Stomach smooth muscle (tissue), 2 donors: Measurements from ENCODE around the gene OR52I2.

Experiments
- H3K27ac ChIP-seq: one replicate; pipeline ENCODE4 v1.7.0; 2013; ENCODE audit warnings: mild to moderate bottlenecking, low read length, inconsistent platforms
- H3K27me3 ChIP-seq, 2 donors: one replicate each; pipeline ENCODE4 v1.7.0; 2013; ENCODE audit warnings: low read length in 2 of 2; ENCODE audit not compliant: insufficient read depth in 2 of 2, control insufficient read depth in 1 of 2
- H3K36me3 ChIP-seq, 2 donors: one replicate each; pipeline ENCODE4 v1.7.0; 2013; ENCODE audit warnings: low read length in 2 of 2; ENCODE audit not compliant: control insufficient read depth in 2 of 2, insufficient read depth in 2 of 2
- H3K4me1 ChIP-seq: one replicate; pipeline ENCODE4 v1.7.0; 2013; ENCODE audit warnings: low read length; ENCODE audit not compliant: control insufficient read depth, insufficient read depth
- H3K4me3 ChIP-seq, 2 donors: one replicate each; pipeline ENCODE4 v1.7.0; 2013; ENCODE audit warnings: low read length in 2 of 2
- H3K9ac ChIP-seq, 2 donors: one replicate each; pipeline ENCODE4 v1.7.0; 2013; ENCODE audit warnings: low read length in 2 of 2, mild to moderate bottlenecking in 1 of 2
- H3K9me3 ChIP-seq, 2 donors: one replicate each; pipeline ENCODE4 v1.7.0; 2013; ENCODE audit warnings: low read length in 2 of 2; ENCODE audit not compliant: control insufficient read depth in 2 of 2
- donor health status: healthy.
- donor health status: Pancreatic carcinoma.

OR52I2 gene

DNA sequence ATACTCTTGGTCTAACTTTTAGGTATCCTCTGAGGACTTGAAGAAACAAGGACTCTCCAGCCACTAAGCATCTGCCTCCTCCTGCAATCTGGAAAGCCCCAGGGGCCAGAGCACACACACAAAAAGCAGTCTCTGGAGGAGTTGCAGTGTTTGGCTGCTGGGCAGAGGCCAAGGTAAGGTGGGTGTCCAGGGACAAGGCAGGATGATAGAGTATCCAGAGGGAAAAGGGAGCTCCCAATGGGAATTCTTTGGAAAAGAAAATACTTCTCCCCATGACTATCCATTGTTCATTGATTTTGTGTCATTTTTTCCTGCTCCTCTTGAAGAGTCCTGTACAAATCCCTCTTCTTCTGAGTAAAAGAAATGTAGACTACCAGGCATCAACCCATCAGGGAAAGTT, at the start of gene OR52I2:
OR52I2 (plus strand) TSS at position 301 of the 400 bp plus-strand sequence.
- no peaks in the 10 kb centered on the region for H3K4me1 ChIP-seq
- H3K9me3 ChIP-seq = no peaks in the 10 kb centered on the region
- H3K27me3 ChIP-seq = no peaks in the 10 kb centered on the region
- no peak within 1 kb of the TSS for H3K4me3 ChIP-seq
- H3K9ac ChIP-seq = no peak within 1 kb of the TSS
- H3K36me3 ChIP-seq = no peaks in the 10 kb centered on the region
- H3K27ac ChIP-seq = no peak within 1 kb of the TSS

DNA sequence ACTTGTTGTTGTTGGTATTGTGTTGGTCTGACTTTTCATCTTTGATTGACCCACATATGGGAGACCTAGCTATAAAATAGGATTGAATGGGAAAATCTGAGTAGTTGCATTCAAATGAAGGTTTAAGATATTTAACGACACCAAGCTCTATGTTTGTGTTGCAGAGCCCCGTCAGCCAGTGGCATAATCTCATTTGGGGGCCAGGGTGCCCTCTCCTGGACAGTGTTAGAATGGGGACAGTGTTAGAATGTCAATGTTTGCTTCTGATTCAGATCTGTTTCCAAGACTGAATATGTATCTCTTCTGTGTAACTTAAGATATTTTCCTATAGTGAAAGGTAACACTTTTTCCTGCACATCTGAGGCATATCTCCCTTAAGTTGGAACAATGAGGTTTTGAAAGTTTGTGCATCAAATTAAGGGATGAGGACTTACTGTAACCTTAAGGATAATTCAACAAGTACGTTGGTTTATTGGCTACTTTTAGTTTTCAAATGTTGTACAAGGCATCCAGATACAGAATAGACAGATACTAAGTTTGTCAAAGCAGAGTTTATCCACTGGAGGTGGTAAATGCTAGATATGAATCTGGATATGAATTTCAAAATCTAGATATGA, 41.8 kb upstream of the OR52I2 start:
- Histone ChIP-seq H3K4me3 (no peak overlapping the region), H3K4me1 (no peaks in the 10 kb centered on the region), H3K9me3 (no peaks in the 10 kb centered on the region), H3K36me3 (no peaks in the 10 kb centered on the region), H3K27ac (no peak overlapping the region), H3K9ac (no peak overlapping the region), H3K27me3 (no peaks in the 10 kb centered on the region)

DNA sequence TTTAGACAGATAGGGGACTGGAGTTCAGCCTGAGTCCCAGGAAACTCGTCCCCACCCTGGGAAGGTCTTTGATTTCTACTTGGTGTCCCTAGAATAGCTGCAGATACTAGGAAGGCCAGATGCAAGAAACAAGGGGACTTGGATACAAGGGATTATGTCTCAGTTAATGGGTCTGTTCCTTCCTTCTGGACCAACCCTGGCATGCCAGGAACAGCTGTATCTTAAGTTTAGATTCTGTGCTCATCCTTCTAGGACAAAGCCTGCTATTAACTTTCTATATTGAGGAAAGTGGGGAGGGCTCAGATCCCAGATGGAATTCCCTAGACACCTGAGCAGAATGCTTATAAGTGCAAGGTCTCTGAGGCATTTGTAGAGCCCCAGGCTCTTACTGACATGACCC, 40.5 kb upstream of the OR52I2 start:
- Histone ChIP-seq H3K27ac (no peak overlapping the region), H3K4me3 (no peak overlapping the region), H3K27me3 (no peaks in the 10 kb centered on the region), H3K9ac (no peak overlapping the region), H3K9me3 (no peaks in the 10 kb centered on the region), H3K36me3 (no peaks in the 10 kb centered on the region), H3K4me1 (no peaks in the 10 kb centered on the region)

DNA sequence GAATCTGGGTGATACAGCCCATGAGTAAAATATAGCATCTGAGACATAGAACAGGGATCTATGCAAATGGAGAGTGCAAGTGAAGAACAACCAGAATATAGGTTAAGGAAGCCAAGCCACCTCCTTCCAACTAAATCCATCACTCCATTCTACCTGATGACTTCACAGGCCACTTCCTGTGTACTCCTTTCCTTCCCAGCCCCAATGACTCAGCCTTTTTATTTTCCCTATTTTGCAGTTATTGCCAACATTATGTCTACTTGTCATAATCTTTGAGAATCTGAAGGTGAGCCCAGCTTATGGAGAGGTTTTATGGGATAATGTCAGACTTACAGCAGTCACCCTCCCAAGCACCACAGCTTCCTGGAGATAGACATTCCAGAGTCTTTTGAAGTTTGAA, 38.0 kb upstream of the OR52I2 start:
- no peak overlapping the region for H3K4me3 ChIP-seq
- H3K4me1 ChIP-seq = no peaks in the 10 kb centered on the region
- no peaks in the 10 kb centered on the region for H3K9me3 ChIP-seq
- no peaks in the 10 kb centered on the region for H3K27me3 ChIP-seq
- H3K27ac ChIP-seq = no peak overlapping the region
- H3K9ac ChIP-seq = no peak overlapping the region
- no peaks in the 10 kb centered on the region for H3K36me3 ChIP-seq

DNA sequence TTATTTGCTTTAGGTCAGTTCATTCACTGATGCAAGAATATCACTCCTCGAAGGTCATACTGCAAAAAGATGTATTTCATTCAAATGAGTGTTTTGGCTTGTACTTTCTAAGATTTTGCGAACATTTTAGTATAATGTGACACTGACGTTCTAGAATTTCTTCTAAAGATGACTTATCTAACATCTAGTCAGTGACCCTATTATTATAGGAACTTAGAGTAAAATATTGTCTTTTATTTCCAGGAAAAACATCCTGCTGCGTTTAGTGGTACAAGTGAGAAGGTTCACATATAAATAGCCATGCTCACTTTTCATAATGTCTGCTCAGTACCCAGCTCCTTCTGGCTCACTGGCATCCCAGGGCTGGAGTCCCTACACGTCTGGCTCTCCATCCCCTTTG, 36.7 kb upstream of the OR52I2 start, which contains the start of gene OR52M1:
OR52M1 (plus strand) TSS at position 301 of the 400 bp plus-strand sequence; CDS start at position 301, 0 bp downstream.
- Histone ChIP-seq H3K4me1 (no peaks in the 10 kb centered on the region), H3K9ac (no peak within 1 kb of the TSS), H3K4me3 (no peak within 1 kb of the TSS), H3K9me3 (no peaks in the 10 kb centered on the region), H3K27ac (no peak within 1 kb of the TSS), H3K36me3 (no peaks in the 10 kb centered on the region), H3K27me3 (no peaks in the 10 kb centered on the region)

DNA sequence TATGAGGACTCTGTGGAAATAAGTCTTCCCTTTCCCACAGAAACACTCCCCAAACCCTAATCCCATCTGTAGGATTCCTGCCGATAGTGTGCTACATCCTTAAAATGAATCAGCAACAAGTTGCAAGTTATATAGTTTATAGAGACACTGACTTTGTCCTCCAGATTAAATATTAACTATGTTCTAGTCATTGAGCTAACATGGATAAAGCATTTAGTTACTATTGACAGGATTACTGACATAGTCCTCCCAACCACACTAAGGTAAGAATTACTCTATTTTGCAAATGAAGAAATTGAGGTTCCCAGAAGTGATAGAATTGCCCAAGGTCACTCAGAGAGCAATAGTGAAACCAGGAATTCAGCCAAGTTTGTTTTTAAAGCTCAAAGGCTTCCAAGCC, 34.7 kb upstream of the OR52I2 start:
- Histone ChIP-seq H3K9me3 (peaks cover 3 to 4% of the 10 kb centered on the region in 2 donors), H3K27me3 (no peaks in the 10 kb centered on the region), H3K4me1 (no peaks in the 10 kb centered on the region), H3K9ac (no peak overlapping the region), H3K4me3 (no peak overlapping the region), H3K36me3 (no peaks in the 10 kb centered on the region), H3K27ac (no peak overlapping the region)

DNA sequence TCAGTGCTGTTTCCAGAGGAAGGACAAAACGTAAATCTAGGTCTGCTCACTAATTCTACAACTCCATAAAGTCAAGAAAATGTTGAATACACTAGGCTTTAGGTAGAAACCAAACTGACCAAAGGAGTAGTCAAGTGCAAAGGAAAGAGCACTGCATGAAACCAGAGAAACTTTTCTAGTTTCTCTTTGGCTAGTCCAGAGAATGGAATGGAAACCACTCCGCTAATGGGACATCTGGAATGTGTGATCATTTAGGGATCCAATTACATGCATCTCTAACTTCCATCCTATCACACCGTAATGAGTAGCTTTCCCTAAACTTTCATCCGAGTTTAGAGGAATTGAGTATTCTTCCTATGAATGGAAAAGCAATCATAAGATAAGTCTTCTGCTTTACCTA, 34.1 kb upstream of the OR52I2 start:
- no peaks in the 10 kb centered on the region for H3K4me1 ChIP-seq
- peaks cover 3 to 4% of the 10 kb centered on the region in 2 donors for H3K9me3 ChIP-seq
- H3K36me3 ChIP-seq = no peaks in the 10 kb centered on the region
- no peak overlapping the region for H3K27ac ChIP-seq
- H3K27me3 ChIP-seq = no peaks in the 10 kb centered on the region
- no peak overlapping the region for H3K9ac ChIP-seq
- H3K4me3 ChIP-seq = no peak overlapping the region

DNA sequence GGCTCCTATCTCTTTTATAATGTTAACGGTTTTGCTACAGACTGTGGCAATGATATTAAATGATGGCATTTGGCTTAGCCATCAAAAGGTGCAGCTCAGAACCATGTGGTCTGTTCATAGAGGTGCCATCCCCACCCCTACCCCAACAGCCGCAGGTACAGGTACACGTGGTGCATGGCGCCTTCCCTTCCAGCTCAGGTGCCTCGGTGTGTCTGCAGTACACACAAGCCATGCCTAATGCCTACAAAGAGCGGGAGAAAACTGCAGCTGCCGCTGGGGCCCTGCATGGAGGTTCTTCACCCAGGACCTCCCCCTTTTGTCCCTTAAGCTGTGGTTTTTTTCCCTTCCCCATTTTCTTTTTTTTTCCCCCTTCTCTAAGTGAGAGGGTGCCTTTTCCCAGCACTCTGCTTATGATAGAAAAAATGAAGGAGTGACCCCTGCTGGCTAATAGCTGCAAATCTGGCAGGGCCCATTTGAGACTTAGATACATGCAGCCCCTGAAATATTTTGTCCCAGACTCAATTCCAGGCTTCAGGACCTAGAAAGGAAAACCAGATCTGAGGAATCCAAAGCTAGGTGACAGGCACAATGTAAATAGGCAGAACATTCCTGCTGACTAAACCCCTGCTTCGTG, 30.1 kb upstream of the OR52I2 start:
- H3K4me3 ChIP-seq = no peak overlapping the region
- H3K4me1 ChIP-seq = no peaks in the 10 kb centered on the region
- H3K27ac ChIP-seq = no peak overlapping the region

DNA sequence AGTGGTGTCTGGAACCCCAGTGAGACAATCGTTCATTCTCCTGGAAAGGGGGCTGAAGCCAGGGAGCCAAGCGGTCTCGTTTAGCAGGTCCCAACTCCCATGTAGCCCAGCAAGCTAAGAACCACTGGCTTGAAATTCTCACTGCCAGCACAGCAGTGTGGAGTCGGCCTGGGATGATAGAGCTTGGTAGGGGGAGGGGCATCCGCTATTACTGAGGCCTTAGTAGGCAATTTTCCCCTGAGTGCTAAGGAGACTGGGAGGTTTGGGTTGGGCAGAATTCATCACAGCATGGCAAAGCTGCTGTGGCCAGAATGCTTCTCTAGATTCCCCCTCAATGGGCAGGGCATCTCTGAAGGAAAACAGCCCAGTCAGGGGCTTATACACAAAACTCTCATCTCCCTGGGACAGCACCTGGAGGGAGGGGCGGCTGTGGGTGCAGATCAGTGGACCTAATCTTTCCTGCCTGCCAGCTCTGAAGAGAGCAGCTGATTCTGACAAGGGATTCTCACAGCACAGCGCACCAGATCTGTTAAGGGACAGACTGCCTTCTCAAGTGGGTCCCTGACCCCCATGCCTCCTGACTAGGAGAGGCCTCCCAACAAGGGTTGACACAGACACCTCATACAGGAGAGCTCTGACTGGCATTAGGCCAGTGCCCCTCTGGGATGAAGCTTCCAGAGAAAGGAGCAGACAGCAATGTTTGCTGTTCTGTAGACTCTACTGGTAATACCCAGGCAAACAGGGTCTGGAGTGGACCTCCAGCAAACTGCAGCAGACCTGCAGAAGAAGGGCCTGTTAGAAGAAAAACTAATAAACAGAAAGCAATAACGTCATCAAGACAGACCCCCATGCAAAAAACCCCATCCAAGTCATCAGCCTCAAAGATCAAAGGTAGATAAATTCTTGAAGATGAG, 21.8 kb upstream of the OR52I2 start:
- no peak overlapping the region for H3K9ac ChIP-seq
- H3K27me3 ChIP-seq = no peaks in the 10 kb centered on the region
- H3K4me1 ChIP-seq = no peaks in the 10 kb centered on the region
- no peaks in the 10 kb centered on the region for H3K36me3 ChIP-seq
- H3K4me3 ChIP-seq = no peak overlapping the region
- H3K9me3 ChIP-seq = peaks cover 0 to 5% of the 10 kb centered on the region in 2 donors
- H3K27ac ChIP-seq = no peak overlapping the region

More for the DNA sequence above, 30.1 kb upstream of the OR52I2 start:
- Histone ChIP-seq H3K27me3 (no peaks in the 10 kb centered on the region), H3K9ac (no peak overlapping the region), H3K36me3 (no peaks in the 10 kb centered on the region), H3K9me3 (peaks cover 4 to 6% of the 10 kb centered on the region in 2 donors)

DNA sequence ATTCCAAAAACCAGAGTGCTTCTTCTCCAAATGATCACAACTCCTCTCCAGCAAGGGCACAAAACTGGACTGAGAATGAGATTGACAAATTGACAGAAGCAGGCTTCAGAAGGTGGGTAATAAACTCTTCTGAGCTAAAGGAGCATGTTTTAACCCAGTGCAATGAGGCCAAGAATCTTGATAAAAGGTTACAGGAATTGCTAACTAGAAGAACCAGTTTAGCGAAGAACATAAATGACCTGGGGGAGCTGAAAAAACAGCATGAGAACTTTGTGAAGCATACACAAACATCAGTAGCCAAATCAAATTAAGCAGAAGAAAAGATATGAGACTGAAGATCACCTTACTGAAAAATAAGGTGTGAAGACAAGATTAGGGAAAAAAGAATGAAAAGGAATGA, 21.1 kb upstream of the OR52I2 start:
- Histone ChIP-seq H3K9me3 (peaks cover 0 to 5% of the 10 kb centered on the region in 2 donors), H3K9ac (no peak overlapping the region), H3K27ac (no peak overlapping the region), H3K4me3 (no peak overlapping the region), H3K4me1 (no peaks in the 10 kb centered on the region), H3K27me3 (no peaks in the 10 kb centered on the region), H3K36me3 (no peaks in the 10 kb centered on the region)
